CD4-positive, alpha-beta T cell treated with Interleukin-1 beta for 1 hour (primary cell): ENCODE data around the gene UBR1.

ENCODE experiments used
- DNase-seq, 2 donors: peaks; one replicate each; pipeline ENCODE4 v3.0.0-alpha.2; 2020 to 2022

UBR1 gene

DNA sequence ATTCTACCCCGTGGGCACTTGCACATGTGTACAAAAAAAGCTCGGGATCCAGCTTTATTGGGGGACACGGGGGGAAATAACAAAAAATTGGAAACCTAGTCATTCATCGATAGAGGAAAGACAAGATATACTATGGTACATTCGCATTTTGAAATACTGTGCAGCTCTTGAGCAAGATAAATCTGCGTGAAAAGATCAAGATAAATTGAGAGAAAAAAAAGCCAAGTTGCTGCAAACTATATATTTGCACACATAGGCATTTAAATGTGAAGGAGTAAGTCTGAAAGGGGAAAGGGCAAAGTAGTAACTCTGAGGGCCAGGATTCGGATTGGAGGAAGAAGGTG lies 620 bp upstream of the UBR1 start:
- DNase-seq = no peak

DNA sequence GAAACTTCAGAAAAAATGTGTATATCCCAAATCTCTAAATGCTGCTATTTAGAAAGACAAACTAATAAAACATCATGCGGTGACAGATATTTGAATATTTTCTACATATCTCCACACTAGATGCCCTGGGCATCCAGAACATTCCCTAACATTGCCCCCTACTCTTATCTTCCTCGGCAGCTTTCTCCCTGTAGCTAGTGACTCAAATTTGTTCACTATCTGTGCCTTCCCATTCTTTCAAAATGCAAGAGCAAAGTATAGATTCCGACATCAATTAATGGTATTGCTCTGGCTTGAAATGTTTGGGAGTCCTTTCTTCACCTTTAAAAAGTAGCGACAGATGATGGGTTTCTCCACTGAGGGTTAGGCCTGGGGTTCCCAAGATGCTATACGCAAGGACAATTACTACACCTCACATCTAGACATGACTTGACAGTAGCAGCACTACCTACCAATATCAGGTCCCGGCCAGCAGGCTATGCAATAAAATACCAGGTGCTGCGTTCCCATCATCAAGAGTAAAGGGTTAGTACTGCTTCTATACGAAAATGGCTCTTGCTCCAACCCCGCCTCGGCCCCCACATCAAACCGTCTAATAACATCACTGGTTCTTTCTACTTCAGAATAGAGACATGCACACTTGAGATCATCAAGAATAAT lies 631 bp downstream of the UBR1 start:
- DNase-seq = peak in 1 of 2 donors; percentile 23

DNA sequence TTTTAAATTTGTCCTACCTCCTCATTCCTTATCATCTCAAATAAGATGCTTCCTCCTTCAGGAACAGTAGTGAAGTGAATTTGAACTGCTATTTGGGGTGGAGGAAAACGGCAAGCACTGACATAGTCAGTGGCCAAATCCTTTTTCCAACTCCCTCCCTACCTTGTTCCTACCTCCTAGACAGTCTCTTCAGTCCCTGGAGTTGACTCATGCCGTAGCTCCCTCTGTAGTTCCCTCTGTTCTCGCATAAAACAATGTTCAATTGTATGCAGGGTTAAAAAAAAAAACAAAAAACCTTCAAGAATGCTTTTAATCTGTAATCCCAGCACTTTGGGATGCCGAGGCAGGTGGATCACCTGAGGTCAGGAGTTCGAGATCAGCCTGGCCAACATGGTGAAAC lies 1.4 kb downstream of the UBR1 start:
- no peak for DNase-seq

DNA sequence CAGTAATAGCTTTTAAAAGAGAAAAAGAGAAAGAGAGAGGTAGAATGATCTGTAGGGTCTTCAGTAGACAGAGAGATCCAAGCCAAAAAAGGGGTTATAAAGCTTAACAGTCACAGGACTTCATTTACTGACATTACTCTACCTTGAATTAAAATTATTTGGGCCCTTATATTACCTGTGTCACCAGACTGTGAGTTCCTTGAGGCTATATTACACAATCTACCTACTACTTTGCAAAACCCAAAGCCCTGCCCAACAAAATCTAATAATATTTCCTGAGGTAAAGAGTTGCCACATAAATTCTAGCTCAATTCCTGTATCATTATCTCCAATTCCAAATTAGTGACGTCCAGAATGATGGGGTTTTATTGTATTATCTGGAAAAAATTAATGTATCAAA lies 1.9 kb downstream of the UBR1 start:
- no peak for DNase-seq

DNA sequence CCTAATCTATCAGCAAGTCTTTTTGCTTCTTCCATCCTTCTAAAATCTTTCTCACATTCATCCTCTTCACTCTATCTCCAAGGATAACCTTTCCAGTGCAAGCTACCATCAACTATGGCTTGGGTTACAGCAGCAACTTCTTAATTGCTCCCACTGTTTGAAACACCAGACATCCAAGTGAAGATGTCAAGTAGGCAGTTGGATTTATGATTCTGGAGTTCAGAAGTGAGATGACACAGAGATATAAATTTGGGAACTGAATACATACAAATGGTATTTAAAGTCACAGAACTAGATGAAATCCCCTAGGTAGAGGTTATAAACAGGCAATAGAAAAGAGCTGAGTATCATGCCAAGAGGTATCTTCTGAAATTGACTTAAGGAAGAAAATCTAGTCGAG lies 3.7 kb downstream of the UBR1 start:
- no peak for DNase-seq

DNA sequence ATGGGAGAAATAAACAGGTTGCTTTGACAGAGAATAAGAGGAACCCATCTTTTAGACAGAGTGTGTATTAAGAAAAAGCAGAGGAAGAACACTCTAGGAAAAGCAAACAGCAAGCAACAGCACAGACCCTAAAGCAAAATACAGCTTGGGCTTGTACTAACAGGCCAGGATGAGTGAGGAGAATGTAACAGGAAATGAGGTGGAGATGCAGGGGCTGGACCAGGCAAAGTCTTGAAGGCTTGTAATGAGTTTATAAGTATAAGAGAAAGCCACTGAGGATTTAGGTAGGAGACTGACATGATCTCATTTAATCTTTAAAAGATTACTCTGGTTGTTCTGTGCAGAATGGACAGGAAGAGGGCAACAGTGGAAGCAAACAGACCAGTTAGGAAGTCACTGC lies 4.9 kb downstream of the UBR1 start:
- DNase-seq = no peak

DNA sequence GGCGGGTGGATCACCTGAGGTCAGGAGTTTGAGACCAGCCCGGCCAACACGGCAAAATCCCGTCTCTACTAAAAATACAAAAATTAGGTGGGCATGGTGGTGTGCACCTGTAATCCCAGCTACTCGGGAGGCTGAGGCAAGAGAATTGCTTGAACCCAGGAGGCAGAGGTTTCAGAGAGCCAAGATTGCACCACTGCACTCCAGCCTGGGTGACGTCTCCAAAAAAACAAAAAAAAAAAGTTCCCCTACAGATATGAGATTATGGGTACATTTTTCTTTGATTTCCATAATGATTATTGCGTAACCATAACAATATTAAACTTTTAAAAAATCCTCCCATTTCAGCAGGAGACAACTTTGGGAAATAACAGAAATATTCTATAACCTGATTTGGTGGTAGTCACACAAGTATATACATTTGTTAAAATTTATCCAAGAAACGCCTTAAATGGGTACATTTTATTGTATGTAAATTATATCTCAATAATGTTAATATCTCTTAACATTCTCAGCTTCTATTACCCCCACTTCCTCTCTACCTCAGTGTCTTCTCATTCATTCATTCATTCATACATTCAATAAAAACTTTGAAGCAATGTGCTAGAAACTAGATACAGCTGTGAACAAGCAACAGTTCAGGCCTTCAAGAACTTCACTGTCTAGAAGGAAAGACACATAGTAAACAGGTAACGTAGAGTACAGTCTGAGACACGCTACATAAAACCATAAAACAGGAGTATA lies 6.6 kb downstream of the UBR1 start:
- no peak for DNase-seq

DNA sequence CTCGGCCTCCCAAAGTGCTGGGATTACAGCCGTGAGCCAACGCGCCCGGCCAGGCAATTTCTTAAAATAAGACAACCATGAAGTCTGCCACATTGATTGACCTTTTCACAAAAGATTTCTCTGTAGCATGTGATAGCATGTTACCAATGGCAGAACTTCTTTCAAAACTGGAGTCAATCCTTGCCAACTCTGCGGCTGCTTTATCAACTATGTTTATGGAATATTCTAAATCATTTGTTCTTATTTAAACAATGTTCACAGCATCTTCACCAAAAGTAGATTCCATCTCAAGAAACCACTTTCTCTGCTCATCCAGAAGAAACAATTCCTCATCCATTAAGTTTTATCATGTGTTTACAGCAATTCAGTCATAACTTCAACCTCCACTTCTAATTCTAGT lies 9.4 kb downstream of the UBR1 start:
- DNase-seq = no peak

DNA sequence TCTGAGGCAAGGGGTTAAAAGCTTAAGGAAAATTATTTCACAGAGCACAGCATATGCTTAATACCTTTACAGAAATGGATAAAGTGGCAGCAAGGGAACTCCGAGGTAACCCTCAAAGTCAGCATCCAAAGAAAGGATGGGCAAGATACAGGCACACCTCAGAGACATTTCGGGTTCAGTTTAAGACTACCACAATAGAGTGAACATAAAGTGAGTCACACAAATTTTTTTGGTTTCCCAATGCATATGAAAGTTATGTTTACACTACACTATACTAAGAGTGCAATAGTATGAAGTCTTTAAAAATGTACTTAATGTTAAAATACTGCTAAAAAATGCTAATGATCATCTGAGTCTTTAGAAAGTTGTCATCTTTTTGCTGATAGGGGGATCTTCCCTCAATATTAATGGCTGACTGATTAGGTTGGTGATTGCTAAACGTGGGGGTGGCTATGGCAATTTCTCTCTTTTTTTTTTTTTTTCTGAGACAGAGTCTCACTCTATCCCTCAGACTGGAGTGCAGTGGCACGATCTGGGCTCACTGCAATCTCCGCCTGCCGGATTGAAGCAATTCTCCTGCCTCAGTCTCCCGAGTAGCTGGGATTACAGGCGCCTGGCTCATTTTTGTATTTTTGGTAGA lies 10.0 kb downstream of the UBR1 start:
- DNase-seq = no peak

DNA sequence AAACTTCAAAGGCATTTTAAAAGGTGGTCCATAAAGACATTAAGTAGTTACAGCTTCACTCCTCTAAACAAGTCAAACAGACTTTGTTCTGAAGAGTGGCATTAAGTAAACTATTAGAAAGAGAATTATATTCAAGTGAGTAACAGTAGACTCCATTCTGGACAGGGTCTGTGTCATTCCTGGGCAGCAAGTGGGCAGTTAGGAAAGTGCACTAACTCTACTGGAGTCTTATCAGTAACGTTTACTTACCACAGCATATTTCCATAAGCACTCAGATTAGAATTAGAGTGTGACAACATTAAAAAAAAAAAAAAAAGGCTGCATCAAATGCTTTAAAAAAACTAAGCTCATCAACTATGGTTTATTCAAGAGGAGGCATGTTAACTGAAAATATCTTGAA lies 10.6 kb downstream of the UBR1 start:
- no peak for DNase-seq

DNA sequence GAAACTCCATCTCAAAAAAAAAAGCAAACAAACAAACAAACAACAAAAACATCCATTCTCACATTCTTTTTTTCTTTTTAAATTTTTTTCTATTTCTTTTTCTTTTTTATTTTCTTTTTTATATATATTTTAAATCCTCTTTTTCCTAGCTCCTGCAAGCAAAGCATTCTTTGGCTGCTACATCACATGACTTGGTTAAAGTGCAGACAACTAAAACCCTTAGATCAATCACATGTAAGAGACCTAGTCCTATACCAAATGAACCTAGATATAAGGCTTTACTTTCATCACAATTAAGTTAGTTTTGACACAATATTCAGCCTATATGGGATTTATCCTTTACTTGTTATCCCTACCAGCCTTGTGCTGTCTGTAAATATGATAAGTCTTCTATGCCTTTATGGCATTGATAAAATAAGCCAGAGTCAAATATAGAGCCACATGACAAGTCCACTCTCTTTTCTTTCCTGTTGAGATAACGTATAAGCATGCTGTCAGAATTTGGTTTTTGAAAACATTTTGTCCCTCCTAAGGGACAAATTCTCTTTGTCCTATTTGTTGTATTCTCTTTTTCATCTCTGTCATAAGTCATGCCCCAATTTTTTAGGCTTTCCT lies 11.3 kb downstream of the UBR1 start:
- no peak for DNase-seq

DNA sequence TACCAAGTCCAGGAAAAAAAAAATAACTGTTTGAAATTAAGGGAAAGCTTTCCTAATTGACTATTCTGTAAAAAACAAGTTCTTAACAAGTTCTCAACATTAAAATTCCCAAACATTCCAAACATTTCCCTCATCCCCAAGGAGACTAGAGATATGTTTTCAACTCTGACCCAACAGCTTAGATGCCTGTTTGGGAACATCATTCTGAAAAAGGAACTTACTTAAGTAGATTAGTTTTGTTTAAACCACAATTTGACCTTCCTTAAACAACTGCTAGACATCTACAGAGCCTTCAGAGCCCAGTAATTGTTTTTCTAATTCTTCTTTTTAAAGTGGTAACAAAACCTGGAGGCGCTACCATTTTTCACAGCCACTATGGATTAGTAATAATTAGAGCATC lies 12.8 kb downstream of the UBR1 start:
- DNase-seq = no peak

DNA sequence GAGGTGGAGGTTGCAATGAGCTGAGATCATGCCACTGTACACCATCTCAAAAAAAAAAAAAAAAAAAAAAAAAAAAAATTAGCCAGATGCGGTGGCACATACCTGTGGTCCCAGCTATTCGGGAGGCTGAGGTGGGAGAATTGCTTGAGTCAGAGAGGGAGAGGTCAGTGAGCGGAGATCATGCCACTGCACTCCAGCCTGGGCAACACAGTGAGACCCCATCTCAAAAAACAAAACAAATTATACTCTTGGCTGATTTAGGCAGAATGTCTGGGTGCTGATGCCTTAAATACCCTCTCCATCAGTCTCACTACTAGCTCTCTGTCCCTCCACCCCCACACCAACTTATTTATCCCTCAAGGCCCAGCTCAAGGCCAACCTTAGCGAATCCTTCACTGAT lies 14.0 kb downstream of the UBR1 start:
- DNase-seq = no peak

DNA sequence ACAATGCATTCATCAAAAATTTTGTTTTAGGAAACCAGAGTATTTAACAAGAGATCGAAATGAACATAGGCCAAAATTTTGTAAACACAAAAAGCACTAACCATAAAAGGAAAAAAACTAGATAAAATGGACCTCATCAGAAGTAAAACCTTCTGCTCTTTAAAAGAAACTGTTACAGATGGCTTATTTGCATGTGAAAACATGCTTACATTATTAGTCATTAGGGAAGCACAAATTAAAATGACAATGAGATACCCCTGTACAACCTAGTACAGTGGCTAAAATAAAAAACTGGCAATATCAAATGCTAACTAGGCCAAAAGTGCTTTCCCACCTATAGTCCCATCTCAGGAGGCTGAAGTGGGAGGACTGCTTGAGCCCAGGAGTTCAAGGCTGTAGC lies 19.3 kb downstream of the UBR1 start:
- DNase-seq = no peak

DNA sequence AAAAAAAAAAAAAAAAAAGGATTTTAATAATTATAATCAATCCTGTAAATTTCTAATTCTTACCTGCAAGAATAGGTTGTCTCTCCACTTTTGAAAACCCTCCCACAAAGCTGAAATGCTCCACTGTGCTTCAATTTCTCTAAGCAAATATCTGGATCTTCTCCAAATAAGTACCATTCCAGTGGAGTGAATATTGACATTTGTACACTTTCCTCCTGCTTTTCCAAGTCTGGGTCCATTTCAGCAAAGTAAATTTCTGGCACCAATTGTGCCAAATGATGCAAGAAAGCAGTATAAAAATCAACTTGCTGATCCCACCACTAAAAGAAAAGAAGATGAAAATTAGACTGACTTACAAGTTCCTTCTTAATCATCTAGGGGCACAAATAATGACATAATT lies 19.9 kb downstream of the UBR1 start:
- no peak for DNase-seq

DNA sequence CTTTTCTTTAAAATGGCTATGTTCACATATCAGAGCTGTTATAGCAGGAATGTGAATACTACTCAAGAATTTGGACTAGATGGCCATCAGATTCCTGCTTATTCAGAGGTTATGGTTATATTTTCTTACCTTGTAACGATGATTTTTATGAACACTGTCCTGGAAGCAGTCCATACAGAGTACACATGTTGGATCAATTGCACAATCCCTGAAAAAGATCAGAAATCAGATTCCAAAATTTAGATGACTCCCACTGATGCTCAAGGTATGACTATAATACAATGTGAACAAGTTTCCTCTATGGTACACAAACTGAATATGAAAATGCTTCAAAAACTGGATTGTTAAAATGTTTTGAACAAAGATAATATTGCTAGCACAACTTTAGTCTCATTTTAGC lies 23.3 kb downstream of the UBR1 start:
- no peak for DNase-seq

DNA sequence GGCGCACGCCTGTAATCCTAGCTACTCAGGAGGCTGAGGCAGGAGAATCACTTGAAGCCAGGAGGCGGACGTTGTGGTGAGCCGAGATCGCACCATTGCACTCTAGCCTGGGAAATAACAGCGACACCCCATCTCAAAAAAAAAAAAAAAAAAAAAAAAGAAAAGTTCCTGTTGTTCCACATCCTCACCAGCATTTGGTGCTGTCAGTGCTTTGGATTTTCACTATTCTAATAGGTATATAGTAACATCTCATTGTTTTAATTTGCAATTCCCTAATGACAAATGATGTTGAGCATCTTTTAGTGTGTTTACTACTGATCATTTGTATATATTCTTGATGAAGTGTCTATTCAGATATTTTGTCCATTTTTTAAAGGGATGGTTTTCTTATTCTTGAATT lies 24.6 kb downstream of the UBR1 start:
- no peak for DNase-seq

DNA sequence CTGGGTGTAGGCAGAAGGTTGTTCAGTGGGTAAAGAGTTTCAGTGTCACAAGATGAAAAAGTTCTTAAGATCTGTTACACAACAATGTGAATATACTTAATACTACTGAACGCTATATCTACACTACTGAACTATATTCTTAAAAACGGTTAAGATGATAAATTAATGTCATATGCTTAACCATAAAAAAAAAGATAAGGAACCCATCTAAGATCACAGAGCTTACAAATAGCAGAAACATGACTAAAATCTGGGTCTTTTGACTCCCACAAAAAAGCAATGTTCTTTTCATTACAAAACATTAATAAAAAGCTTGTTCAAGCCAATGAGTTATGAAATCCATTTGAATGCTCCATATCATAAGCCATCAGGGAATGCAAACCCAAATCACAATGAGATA lies 34.4 kb downstream of the UBR1 start:
- no peak for DNase-seq

DNA sequence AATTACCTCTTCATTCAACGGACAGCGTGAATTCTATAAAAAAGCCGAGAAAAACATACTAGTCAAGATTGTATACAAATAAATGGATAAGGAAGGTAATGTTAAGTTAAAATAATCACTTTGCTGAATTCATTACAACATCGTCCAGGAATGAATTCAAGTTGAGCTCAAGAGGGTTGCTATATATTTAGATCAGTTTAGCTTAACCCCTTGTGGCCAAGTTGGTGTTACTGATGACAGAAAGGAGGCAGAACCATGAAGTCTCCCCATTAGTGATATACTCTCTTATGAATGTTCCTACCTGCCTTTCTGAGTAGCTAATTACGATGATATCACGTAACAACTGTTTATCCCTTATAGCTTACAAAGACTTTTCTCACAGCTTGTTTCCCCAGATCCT lies 34.9 kb downstream of the UBR1 start:
- no peak for DNase-seq

DNA sequence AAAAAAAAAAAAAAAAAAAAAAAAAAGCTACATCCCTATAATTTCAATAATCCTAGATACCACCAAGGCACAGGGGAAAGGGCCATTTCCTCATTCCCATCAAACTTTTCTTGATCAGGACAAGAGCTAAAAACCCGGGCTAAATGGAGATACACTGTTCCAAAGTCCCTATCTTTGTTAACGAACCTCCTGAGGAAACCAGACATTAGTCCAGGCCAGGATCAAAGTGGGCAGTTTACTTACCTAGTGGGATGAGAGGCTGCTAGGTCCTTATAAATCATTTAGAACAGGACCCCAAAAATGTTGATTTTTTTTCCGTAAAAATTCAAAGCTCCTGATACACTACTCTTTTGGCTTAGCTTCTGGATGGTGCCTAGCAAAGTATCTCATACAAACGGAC lies 35.6 kb downstream of the UBR1 start:
- DNase-seq = no peak

DNA sequence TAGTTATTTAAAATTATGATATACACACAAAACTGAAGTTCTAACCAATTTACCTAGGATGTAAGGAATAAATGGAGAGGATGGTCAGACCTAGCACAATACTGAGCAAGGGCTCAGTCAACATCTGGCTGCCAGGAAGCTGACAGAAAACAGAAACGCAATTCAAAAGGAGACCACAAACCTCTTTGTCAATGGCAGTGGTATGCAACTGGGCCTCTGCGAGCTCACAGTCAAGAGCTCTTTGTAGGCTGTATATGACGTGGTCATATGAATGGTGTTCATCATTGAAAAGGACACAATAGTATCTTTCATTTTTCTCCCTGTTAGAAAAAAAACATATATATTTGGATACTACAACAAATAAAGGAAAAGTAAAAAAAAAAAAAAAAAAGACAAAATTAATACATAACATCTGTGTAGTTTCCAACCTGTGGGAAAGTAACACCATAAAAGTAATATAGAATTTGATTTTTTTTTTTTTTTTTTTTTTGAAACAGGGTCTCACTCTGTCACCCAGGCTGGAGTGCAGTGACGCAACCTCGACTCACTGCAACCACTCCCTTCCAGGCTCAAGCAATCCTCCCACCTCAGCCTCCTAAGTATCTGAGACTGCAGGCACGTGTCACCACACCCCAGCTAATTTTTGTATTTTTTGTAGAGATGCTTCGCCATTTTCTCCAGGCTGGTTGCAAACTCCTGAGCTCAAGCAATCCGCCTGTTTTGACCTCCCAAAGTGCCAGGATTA lies 37.9 kb downstream of the UBR1 start:
- DNase-seq = no peak

DNA sequence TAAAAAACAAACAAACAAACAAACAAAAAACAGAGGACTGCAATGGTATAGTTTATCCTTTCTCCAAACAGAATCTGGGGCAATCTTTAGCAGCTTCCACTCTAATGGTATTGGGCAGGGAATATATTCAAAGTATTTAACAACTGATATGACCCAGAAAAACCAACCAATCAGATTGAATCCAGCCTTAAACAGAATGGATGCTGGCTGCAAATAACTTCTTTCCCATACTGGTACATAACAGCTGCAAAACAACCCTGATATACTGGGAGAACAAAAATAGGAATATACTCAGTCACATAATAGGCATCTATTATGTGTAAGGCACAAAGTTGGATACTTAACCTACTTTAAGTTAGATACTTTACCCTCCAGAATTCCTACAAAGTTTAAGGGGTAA lies 49.1 kb downstream of the UBR1 start:
- DNase-seq = no peak

DNA sequence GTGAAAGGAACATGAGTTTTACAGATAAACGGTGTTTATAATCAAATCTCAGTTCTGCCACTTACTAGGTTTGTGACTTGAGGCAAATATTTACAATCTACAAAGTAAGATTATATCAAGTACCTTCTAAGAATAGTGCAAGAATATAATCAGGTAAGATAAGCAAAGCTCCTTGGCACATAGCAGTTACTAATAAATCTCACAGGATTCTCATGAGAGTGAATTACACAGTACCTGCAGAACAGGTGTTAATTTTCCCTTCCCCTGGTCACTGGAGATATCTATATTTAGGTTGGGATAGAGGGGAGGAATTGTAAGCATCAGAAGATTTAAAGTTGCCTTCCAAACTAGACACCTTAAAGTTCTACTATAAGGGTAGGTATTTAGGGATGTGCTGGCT lies 53.0 kb downstream of the UBR1 start:
- DNase-seq = no peak

DNA sequence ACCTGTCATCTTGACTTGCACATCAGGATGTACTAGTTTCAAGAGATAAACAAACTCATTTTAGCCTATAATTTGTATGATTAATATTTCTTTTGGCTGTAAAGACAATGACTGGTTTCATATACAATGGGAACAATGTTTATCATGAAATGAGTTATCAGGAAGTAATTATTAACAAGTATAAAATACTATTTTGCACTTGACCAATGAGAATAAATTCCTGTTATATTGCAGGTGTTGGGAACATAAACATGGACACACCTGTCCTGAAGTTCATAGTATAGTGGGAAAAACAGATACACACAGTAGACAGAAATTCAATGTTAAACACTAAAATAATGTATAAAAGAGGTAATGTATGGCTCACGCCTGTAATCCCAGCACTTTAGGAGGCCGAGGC lies 56.9 kb downstream of the UBR1 start:
- no peak for DNase-seq
